Cardiac muscle cell (in vitro differentiated cells and primary cell): ENCODE measurements around the gene CBFA2T3. TPM values are rescaled to one million over a fixed set of nuclear protein-coding genes. Genes with fewer than 3 reads are reported as not detected.

Source experiments
- DNase-seq, 2 donors: peaks; one replicate each; pipeline versions ENCODE4 v3.0.0 to v3.0.0-alpha.2; 2010 to 2017; ENCODE audit warnings: low read depth in 1 of 2, low spot score in 1 of 2
- H3K27ac ChIP-seq: fragments of 200-600 bp; sonication (generic); 2 replicates; pipeline ENCODE4 v1.5.1; 2016
- H3K27me3 ChIP-seq: fragments of 200-600 bp; sonication (generic); 2 replicates; pipeline ENCODE4 v1.6.0; 2016; ENCODE audit warnings: control low read depth
- H3K36me3 ChIP-seq: fragments of 200-600 bp; sonication (generic); 2 replicates; pipeline ENCODE4 v1.5.1; 2016; ENCODE audit warnings: control low read depth
- H3K4me1 ChIP-seq: fragments of 200-600 bp; sonication (generic); 2 replicates; pipeline ENCODE4 v1.8.1; 2017; ENCODE audit warnings: low read depth, mild to moderate bottlenecking, mixed run types
- H3K4me3 ChIP-seq: fragments of 200-600 bp; sonication (generic); 2 replicates; pipeline ENCODE4 v1.5.1; 2016; ENCODE audit warnings: mild to moderate bottlenecking
- H3K9me3 ChIP-seq: fragments of 200-600 bp; sonication (generic); 2 replicates; pipeline ENCODE4 v1.5.1; 2017; ENCODE audit warnings: low read depth, mild to moderate bottlenecking, control low read depth
- polyA plus RNA-seq: library from polyadenylated mRNA; unstranded; fragments of >200 nt; fragmentation: Nextera tagmentation; extraction: Ambion mirVana; gene quantifications from 2 replicates; pipeline ENCODE4 v1.2.1, GENCODE V29; 2016
- total RNA-seq: library from RNA; depleted of rRNA; stranded (reverse); fragments of >200 nt; gene quantifications from 2 replicates; pipeline ENCODE4 v1.2.3, GENCODE V29; 2016
- TF ChIP-seq, protein P1 (sequence below): IDR thresholded peaks from 2 replicates; pipeline ENCODE4 v1.5.1; 2012; ENCODE audit warnings: low read depth, mild to moderate bottlenecking, low read length

CBFA2T3 gene
- total and polyA plus RNA-seq, 2 experiments from 2014 or later = 0.69 to 1.5 TPM

- DNase-seq = no peak
- Histone ChIP-seq H3K9me3 (no peaks in the 10 kb centered on the region), H3K27ac (no peak overlapping the region), H3K4me1 (peaks cover 27% of the 10 kb centered on the region), H3K4me3 (no peak overlapping the region), H3K36me3 (no peaks in the 10 kb centered on the region), H3K27me3 (no peaks in the 10 kb centered on the region)
- TF ChIP-seq, protein P1, sequence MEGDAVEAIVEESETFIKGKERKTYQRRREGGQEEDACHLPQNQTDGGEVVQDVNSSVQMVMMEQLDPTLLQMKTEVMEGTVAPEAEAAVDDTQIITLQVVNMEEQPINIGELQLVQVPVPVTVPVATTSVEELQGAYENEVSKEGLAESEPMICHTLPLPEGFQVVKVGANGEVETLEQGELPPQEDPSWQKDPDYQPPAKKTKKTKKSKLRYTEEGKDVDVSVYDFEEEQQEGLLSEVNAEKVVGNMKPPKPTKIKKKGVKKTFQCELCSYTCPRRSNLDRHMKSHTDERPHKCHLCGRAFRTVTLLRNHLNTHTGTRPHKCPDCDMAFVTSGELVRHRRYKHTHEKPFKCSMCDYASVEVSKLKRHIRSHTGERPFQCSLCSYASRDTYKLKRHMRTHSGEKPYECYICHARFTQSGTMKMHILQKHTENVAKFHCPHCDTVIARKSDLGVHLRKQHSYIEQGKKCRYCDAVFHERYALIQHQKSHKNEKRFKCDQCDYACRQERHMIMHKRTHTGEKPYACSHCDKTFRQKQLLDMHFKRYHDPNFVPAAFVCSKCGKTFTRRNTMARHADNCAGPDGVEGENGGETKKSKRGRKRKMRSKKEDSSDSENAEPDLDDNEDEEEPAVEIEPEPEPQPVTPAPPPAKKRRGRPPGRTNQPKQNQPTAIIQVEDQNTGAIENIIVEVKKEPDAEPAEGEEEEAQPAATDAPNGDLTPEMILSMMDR = no peak
Observed at GRCh38 chr16:88967830-88968588, 9.0 kb downstream of the CBFA2T3 start.

DNA sequence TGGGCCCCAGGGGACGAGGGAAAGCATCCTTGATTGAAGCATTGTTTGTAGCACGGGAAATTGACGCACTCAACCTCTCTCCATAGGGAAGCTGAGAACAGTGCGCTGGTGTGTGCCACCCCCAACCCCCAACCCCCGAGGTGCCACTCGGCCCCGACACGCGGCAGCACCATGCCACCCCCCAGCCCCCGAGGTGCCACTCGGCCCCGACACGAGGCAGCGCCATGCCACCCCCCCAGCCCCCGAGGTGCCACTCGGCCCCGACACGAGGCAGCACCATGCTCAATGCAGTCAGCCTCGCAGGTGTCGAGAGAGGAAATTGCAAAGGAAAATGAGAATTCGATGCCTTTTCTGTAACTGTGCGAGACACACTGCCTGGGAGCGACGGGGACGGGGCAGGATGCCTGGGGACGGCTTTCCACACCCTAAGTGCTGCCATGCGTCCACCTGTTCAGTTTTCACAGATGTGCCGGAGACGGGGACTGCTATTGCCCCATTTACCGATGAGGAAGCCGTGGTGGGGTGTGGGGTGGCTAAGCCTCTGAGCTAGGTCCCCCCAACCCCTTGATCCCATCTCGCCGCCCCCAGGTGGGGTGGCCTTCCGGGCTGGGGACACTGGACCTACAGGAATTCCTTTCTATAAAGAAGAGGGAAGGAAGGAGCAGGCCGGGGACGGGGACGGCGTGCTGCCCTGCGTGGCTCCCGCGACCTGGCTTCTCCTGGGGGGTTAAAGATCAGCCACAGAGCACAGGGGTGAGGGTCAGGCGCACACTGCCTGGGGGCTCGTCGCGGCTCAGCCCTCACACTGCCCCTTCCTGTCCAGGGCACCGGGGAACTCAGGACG is 9.8 kb downstream of the CBFA2T3 start:
- H3K4me1 ChIP-seq = peaks cover 21% of the 10 kb centered on the region
- no peaks in the 10 kb centered on the region for H3K27me3 ChIP-seq
- DNase-seq = no peak

DNA sequence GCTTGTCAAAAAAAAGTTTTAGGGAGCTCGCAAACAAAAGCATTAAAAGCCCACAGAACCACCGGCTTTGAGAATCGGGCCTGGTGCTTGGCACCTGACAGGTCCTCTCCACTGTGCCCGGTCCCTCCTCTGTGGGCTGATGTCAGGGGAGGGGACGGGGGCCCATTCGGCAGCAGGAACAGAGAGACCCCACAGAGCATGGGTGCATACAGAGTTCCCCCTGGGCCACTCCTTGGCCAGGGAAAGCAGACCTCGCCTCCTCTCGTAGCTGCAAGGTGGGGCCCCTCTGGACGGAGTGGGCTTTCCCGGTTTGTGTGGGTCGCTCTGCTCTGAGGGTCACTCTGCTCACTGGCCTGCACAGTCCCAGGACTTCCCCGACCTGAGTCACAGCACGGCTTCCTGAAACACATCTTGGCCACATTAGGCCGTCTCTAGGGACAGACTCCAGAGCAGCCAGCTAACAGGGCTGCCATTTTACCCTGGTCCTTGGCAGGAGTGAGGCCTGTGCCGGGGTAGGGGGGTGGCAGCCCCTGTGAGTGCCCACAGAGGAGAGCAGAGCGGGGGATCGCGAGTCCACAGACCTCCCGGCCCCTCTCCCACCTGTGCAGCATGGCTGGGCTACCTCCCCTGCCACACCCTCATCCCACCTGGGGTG is 11.1 kb downstream of the CBFA2T3 start:
- no peak overlapping the region for H3K27ac ChIP-seq
- no peaks in the 10 kb centered on the region for H3K9me3 ChIP-seq
- H3K27me3 ChIP-seq = no peaks in the 10 kb centered on the region
- TF ChIP-seq, protein P1 = no peak
- no peaks in the 10 kb centered on the region for H3K36me3 ChIP-seq
- no peak overlapping the region for H3K4me3 ChIP-seq
- DNase-seq = no peak
- H3K4me1 ChIP-seq = peaks cover 13% of the 10 kb centered on the region

More for the DNA sequence above, 9.8 kb downstream of the CBFA2T3 start:
- no peak overlapping the region for H3K4me3 ChIP-seq
- TF ChIP-seq, protein P1 = no peak
- no peaks in the 10 kb centered on the region for H3K36me3 ChIP-seq
- no peak overlapping the region for H3K27ac ChIP-seq
- no peaks in the 10 kb centered on the region for H3K9me3 ChIP-seq

- no peaks in the 10 kb centered on the region for H3K9me3 ChIP-seq
- DNase-seq = no peak
- H3K4me3 ChIP-seq = no peak overlapping the region
- no peak overlapping the region for H3K27ac ChIP-seq
- H3K4me1 ChIP-seq = peaks cover 9% of the 10 kb centered on the region
- no peaks in the 10 kb centered on the region for H3K27me3 ChIP-seq
- H3K36me3 ChIP-seq = no peaks in the 10 kb centered on the region
- TF ChIP-seq, protein P1 = no peak
Observed at GRCh38 chr16:88965411-88965810, 11.6 kb downstream of the CBFA2T3 start.

GRCh38 chr16:88964636-88965035 is 12.4 kb downstream of the CBFA2T3 start:
- Histone ChIP-seq H3K4me1 (peaks cover 3% of the 10 kb centered on the region), H3K9me3 (no peaks in the 10 kb centered on the region), H3K4me3 (no peak overlapping the region), H3K27ac (no peak overlapping the region), H3K27me3 (no peaks in the 10 kb centered on the region), H3K36me3 (no peaks in the 10 kb centered on the region)
- DNase-seq = no peak
- TF ChIP-seq, protein P1 = no peak
